ENCODE results near the gene HS1BP3.

DNA sequence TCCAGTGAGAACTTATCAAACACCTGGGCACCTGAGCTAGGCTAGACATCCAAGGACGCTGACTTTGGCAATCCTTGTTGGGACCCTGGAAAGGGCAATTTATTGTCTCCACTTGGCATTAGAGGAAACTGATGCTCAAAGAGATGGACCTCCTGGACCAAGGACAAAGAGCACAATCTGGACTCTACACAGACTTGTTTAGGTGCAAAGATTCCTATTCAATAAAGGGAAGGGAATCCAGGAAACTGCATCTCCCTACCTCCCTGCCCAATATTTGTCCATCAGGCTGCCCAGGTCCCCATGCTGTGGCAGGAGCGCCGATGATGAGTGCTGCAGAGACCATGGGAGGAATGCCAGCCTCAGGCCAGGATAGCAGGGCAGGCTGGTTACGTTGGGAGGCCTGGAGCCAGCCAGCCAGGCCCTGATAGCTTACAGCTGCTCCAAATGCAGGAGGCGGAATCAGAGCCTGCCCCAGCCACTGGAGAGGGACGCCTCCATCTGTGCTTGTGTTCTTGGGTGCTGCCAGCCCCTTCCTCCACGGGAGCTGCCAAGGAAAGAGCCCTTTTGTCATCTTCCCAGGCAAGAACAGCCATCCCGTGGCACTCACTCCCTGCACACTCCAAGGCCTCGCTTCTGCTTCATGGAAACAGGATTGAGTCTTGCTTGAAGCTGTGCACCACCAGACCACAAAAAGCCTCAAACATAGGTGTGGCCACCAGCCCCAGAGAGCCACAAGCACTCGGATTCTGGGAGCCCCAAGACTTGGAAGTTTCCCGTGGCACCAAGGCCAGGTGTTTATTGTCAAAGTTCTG is 60.0 kb downstream of the HS1BP3 start:
- TF ChIP-seq, protein P1, sequence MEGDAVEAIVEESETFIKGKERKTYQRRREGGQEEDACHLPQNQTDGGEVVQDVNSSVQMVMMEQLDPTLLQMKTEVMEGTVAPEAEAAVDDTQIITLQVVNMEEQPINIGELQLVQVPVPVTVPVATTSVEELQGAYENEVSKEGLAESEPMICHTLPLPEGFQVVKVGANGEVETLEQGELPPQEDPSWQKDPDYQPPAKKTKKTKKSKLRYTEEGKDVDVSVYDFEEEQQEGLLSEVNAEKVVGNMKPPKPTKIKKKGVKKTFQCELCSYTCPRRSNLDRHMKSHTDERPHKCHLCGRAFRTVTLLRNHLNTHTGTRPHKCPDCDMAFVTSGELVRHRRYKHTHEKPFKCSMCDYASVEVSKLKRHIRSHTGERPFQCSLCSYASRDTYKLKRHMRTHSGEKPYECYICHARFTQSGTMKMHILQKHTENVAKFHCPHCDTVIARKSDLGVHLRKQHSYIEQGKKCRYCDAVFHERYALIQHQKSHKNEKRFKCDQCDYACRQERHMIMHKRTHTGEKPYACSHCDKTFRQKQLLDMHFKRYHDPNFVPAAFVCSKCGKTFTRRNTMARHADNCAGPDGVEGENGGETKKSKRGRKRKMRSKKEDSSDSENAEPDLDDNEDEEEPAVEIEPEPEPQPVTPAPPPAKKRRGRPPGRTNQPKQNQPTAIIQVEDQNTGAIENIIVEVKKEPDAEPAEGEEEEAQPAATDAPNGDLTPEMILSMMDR (IDR thresholded peaks at IDR 0.05): no peak
- TF ChIP-seq POLR2A (IDR thresholded peaks at IDR 0.05): no peak
